ENCODE measurements around the gene LHX1. TPM values are rescaled to one million over a fixed set of nuclear protein-coding genes. Genes with fewer than 3 reads are reported as not detected.

The LHX1 gene
- not detected for total RNA-seq

- Histone ChIP-seq H3K4me1 (peaks cover 63 to 88% (median 71%) of the 10 kb centered on the region in 4 donors), H3K36me3 (no peaks in the 10 kb centered on the region), H3K9me3 (no peaks in the 10 kb centered on the region), H3K27ac (no peak within 1 kb of the TSS), H3K27me3 (peaks cover 3 to 100% (median 92%) of the 10 kb centered on the region in 4 donors), H3K4me3 (peak within 1 kb of the TSS in 3 of 4 donors; percentile 2 to 23 (median 19))
- TF ChIP-seq POLR2A (IDR thresholded peaks at IDR 0.05), result no peak
- TF ChIP-seq POLR2AphosphoS5 (IDR thresholded peaks at IDR 0.05), result no peak
- 5 to 7% methylated on average over 70 to 74 of the region's 75 CpGs for WGBS, 2 donors
- ATAC-seq (ENCODE audit: low FRiP score in 2 of 2) (no peak), DNase-seq (peak in 1 of 2 donors; percentile 69)
Measured at GRCh38 chr17:36937001-36937958, at the start of gene LHX1. LHX1 (plus strand) TSS chr17:36937475; CDS start chr17:36938198, 723 bp downstream.

GRCh38 chr17:36888236-36888951, 48.9 kb upstream of the LHX1 start:
- no peak for DNase-seq
- no peak overlapping the region for H3K27ac ChIP-seq
- H3K9me3 ChIP-seq, result no peaks in the 10 kb centered on the region
- no peak for ATAC-seq (ENCODE audit: low FRiP score in 2 of 2)
- H3K27me3 ChIP-seq, result peaks cover 0 to 10% (median 4%) of the 10 kb centered on the region in 4 donors
- no peak for TF ChIP-seq CTCF (IDR thresholded peaks at IDR 0.05)
- no peak for TF ChIP-seq POLR2A (IDR thresholded peaks at IDR 0.05)
- TF ChIP-seq EP300 (IDR thresholded peaks at IDR 0.05), result no peak
- TF ChIP-seq POLR2AphosphoS5 (IDR thresholded peaks at IDR 0.05), result no peak
- no peak overlapping the region for H3K4me3 ChIP-seq
- no peaks in the 10 kb centered on the region for H3K4me1 ChIP-seq
- no peaks in the 10 kb centered on the region for H3K36me3 ChIP-seq
- 66 to 73% methylated on average over 6 to 8 of the region's 8 CpGs for WGBS, 2 donors

- no peak overlapping the region for H3K4me3 ChIP-seq
- H3K27ac ChIP-seq, result no peak overlapping the region
- ATAC-seq (ENCODE audit: low FRiP score in 2 of 2) (no peak), DNase-seq (no peak)
- 52% methylated on average over 8 of the region's 8 CpGs for WGBS, 2 donors
- no peaks in the 10 kb centered on the region for H3K36me3 ChIP-seq
- no peaks in the 10 kb centered on the region for H3K4me1 ChIP-seq
- H3K27me3 ChIP-seq, result peaks cover 0 to 4% (median 1%) of the 10 kb centered on the region in 4 donors
- TF ChIP-seq CTCF (IDR thresholded peaks at IDR 0.05) (no peak), POLR2A (IDR thresholded peaks at IDR 0.05) (no peak), POLR2AphosphoS5 (IDR thresholded peaks at IDR 0.05) (no peak), EP300 (IDR thresholded peaks at IDR 0.05) (no peak)
- no peaks in the 10 kb centered on the region for H3K9me3 ChIP-seq
Measured at GRCh38 chr17:36889770-36890349, 47.4 kb upstream of the LHX1 start.

GRCh38 chr17:36890398-36891168, 46.7 kb upstream of the LHX1 start:
- no peaks in the 10 kb centered on the region for H3K9me3 ChIP-seq
- 57 to 61% methylated on average over 9 to 13 of the region's 13 CpGs for WGBS, 2 donors
- H3K27ac ChIP-seq, result no peak overlapping the region
- ATAC-seq (ENCODE audit: low FRiP score in 2 of 2) (no peak), DNase-seq (no peak)
- H3K27me3 ChIP-seq, result peaks cover 0 to 1% (median 0%) of the 10 kb centered on the region in 4 donors
- no peak overlapping the region for H3K4me3 ChIP-seq
- TF ChIP-seq POLR2AphosphoS5 (IDR thresholded peaks at IDR 0.05), result no peak
- TF ChIP-seq POLR2A (IDR thresholded peaks at IDR 0.05), result no peak
- no peak for TF ChIP-seq CTCF (IDR thresholded peaks at IDR 0.05)
- no peak for TF ChIP-seq EP300 (IDR thresholded peaks at IDR 0.05)
- H3K4me1 ChIP-seq, result no peaks in the 10 kb centered on the region
- H3K36me3 ChIP-seq, result no peaks in the 10 kb centered on the region
